Caco-2 (cell line): ENCODE results near the gene OPTN. TPM values are rescaled to one million over a fixed set of nuclear protein-coding genes. Genes with fewer than 3 reads are reported as not detected.

Experiments
- BruUV-seq: library from RNA; stranded (reverse); fragments of 400-500 nt; replicated peaks from 2 replicates; lab custom pipeline; 2021; lab: Mats Ljungman, UMichigan
- CTCF ChIA-PET: fragments of 300-600 bp; sonication (Branson Sonifier 250); formaldehyde crosslinking; loops from one replicate; lab custom pipeline; 2022; ENCODE audit warnings: antibody characterized with exemption; lab: Charles Lee
- POLR2A ChIA-PET: fragments of 300-600 bp; sonication (Branson Sonifier 250); formaldehyde crosslinking; loops from one replicate; lab custom pipeline; 2022; ENCODE audit warnings: antibody characterized with exemption; lab: Charles Lee
- DNase-seq, 2 experiments: peaks; one replicate each; pipeline versions ENCODE4 v3.0.0 to v3.0.0-alpha.2; 2020 to 2022
- H3K27me3 ChIP-seq: replicated peaks from 2 replicates; pipeline ENCODE4 v1.6.0; 2011; ENCODE audit warnings: low read length; ENCODE audit not compliant: control insufficient read depth, insufficient read depth
- H3K36me3 ChIP-seq: 2 replicates; pipeline ENCODE4 v1.5.1; 2011; ENCODE audit warnings: low read length; ENCODE audit not compliant: control insufficient read depth, insufficient read depth
- H3K4me1 ChIP-seq: fragments of 250-450 bp; sonication (Bioruptor Pico); 2 replicates; pipeline ENCODE4 v1.5.1; 2020; ENCODE audit warnings: mild to moderate bottlenecking
- H3K4me3 ChIP-seq: 2 replicates; pipeline ENCODE4 v1.5.1; 2011; ENCODE audit warnings: low read depth, mild to moderate bottlenecking, control low read depth, low read length
- H3K9me3 ChIP-seq: fragments of 250-450 bp; sonication (Bioruptor Pico); 2 replicates; pipeline ENCODE4 v1.5.1; 2020; ENCODE audit warnings: mild to moderate bottlenecking, moderate library complexity
- H3K27ac Mint-ChIP-seq: one replicate; pipeline ENCODE4 v1.8.0; 2022; ENCODE audit warnings: mixed read lengths; ENCODE audit not compliant: unreplicated experiment
- H3K27me3 Mint-ChIP-seq: one replicate; pipeline ENCODE4 v1.8.0; 2022; ENCODE audit warnings: mixed read lengths; ENCODE audit not compliant: insufficient read depth, unreplicated experiment
- H3K36me3 Mint-ChIP-seq: one replicate; pipeline ENCODE4 v1.8.0; 2022; ENCODE audit warnings: mild to moderate bottlenecking, mixed read lengths; ENCODE audit not compliant: insufficient read depth, unreplicated experiment
- H3K4me1 Mint-ChIP-seq: one replicate; pipeline ENCODE4 v1.8.0; 2022; ENCODE audit warnings: low read depth, mixed read lengths; ENCODE audit not compliant: unreplicated experiment
- H3K4me3 Mint-ChIP-seq: one replicate; pipeline ENCODE4 v1.8.0; 2022; ENCODE audit warnings: mild to moderate bottlenecking, moderate library complexity, mixed read lengths; ENCODE audit not compliant: unreplicated experiment
- H3K9me3 Mint-ChIP-seq: one replicate; pipeline ENCODE4 v1.8.0; 2022; ENCODE audit warnings: mixed read lengths; ENCODE audit not compliant: unreplicated experiment
- intact Hi-C: fragments of 100-400 bp; cut with micrococcal nuclease; formaldehyde crosslinking; loops from one replicate; pipeline ENCODE4 v1.10.0; 2022; ENCODE audit not compliant: unreplicated experiment
- total RNA-seq: library from RNA; stranded (reverse); gene quantifications from 2 replicates; pipeline ENCODE4 v1.2.3, GENCODE V29; 2022
- TF ChIP-seq, protein P1 (sequence below), 2 experiments: fragments of 200-600 bp in 1 of 2; IDR thresholded peaks; 1 replicate in 1 of 2; 2 replicates in 1 of 2; pipeline versions ENCODE4 v1.5.1 to v1.8.0; 2011 to 2022; ENCODE audit warnings: antibody characterized with exemption in 1 of 2, control low read depth in 1 of 2, inconsistent platforms in 1 of 2, low read depth in 1 of 2, low read length in 1 of 2, mild to moderate bottlenecking in 1 of 2, moderate library complexity in 1 of 2; ENCODE audit not compliant: insufficient read depth in 1 of 2, severe bottlenecking in 1 of 2, unreplicated experiment in 1 of 2

OPTN gene
- total RNA-seq, 1 experiment from 2014 or later = 59.6 TPM

DNA sequence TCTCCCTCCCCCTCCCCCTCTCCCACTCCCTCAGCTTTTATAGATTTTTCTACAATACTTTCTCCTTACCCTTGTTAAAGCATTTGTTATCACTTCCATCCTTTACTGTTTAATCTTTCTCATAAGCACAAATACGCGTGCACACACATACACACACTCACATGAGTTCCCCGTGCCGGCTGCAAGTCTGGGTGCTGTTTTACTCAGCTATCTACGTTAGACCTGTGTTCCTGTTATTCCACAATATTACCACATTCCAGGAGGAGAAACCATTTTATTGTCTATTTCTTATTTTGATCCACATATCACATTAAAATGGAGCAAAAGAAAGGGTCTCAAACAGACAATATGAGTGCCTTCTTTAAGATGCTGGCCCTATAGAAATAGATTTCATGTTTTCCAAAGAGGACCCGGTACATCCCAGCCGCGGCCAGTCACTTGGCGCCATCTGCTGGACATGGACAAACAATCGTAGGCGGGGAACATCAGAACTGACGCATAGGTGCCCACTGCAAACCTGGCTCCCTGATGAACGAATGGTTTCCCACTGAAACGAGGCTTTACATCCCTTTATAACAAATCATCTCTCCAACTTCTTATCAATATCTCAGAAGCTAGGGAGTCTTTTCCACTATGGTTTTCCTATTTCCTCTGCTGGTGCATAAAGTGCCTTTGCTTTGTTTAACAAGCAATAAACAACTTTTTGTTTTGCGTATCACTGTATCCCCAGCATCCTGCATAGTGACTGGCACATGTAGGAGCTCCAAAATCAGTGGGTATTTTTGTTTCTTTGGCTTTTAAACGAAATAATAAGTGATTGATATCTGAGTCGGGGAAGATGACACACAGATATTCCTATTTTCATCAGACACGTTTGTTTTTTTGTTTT is 25.2 kb upstream of the OPTN start:
- no peaks in the 10 kb centered on the region for H3K27me3 ChIP-seq
- ChIA-PET CTCF (interaction anchor here (0.6 to 2.2 kb wide), 5 partner anchors 173 to 1582 kb away, joined by 3 to 6 read pairs (median 4); no protein-coding TSS in a partner anchor), POLR2A (no interaction called here)
- H3K4me3 ChIP-seq = no peak overlapping the region
- Mint-ChIP-seq H3K9me3 (peaks cover 20% of the 10 kb centered on the region), H3K4me3 (no peak overlapping the region), H3K36me3 (no peaks in the 10 kb centered on the region), H3K4me1 (no peaks in the 10 kb centered on the region), H3K27ac (no peak overlapping the region), H3K27me3 (peaks cover 2% of the 10 kb centered on the region)
- H3K9me3 ChIP-seq = peaks cover 13% of the 10 kb centered on the region
- TF ChIP-seq, protein P1, sequence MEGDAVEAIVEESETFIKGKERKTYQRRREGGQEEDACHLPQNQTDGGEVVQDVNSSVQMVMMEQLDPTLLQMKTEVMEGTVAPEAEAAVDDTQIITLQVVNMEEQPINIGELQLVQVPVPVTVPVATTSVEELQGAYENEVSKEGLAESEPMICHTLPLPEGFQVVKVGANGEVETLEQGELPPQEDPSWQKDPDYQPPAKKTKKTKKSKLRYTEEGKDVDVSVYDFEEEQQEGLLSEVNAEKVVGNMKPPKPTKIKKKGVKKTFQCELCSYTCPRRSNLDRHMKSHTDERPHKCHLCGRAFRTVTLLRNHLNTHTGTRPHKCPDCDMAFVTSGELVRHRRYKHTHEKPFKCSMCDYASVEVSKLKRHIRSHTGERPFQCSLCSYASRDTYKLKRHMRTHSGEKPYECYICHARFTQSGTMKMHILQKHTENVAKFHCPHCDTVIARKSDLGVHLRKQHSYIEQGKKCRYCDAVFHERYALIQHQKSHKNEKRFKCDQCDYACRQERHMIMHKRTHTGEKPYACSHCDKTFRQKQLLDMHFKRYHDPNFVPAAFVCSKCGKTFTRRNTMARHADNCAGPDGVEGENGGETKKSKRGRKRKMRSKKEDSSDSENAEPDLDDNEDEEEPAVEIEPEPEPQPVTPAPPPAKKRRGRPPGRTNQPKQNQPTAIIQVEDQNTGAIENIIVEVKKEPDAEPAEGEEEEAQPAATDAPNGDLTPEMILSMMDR (IDR thresholded peaks at IDR 0.05; ENCODE audit: insufficient read depth in 1 of 2, low read depth in 1 of 2, low read length in 1 of 2, severe bottlenecking in 1 of 2, unreplicated experiment in 1 of 2) = peak; percentile 95 to 97
- no TSS peak for BruUV-seq
- H3K36me3 ChIP-seq = no peaks in the 10 kb centered on the region
- intact Hi-C loops = loop anchor here (1.0 to 2.0 kb wide), 5 partner anchors 173 to 810 kb away; no protein-coding TSS in a partner anchor
- H3K4me1 ChIP-seq = no peaks in the 10 kb centered on the region
- peak; percentile 74 to 87 for DNase-seq

DNA sequence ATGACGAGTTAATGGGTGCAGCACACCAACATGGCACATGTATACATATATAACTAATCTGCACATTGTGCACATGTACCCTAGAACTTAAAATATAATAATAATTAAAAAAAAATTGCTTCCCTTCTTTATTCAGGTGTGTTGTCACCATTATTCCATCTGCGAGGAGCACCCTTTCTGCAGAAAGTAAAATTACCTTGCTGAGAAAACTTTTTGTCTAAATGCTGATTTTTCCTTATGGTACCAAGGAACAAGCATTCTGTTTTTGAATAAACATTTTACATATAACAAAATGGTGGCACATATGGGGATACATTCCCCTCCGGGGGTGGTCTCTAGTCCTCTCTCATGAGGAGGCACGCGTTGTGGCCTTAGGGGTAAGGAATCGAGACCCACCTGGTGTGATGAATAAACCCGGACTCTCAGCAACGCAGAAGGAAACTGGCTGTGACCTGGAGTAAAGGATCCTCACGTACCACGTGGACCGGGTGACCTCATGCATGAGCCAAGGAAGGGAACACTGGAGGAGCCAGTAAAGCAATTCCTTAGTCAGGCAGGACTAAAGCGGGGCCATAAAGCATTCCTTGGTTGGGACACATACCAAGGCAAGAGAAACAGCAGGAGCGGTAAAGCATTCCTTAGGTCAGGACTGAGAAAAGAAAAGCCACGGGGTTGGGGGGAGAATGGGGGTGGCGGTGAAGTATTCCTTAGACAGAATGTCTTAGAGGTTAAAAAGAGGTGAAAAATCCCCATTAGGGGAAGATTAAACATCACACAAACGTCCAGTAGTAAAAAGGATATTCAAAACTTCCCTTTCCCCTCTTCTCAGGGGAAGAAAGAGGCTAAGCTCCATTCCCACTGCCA is 20.8 kb upstream of the OPTN start:
- Histone ChIP-seq H3K4me3 (no peak overlapping the region), H3K27me3 (no peaks in the 10 kb centered on the region), H3K36me3 (no peaks in the 10 kb centered on the region), H3K9me3 (peaks cover 25% of the 10 kb centered on the region), H3K4me1 (no peaks in the 10 kb centered on the region)
- no TSS peak for BruUV-seq
- intact Hi-C loops = no loop called here
- Mint-ChIP-seq H3K27me3 (peaks cover 2% of the 10 kb centered on the region), H3K27ac (no peak overlapping the region), H3K4me3 (no peak overlapping the region), H3K36me3 (no peaks in the 10 kb centered on the region), H3K4me1 (no peaks in the 10 kb centered on the region), H3K9me3 (peaks cover 35% of the 10 kb centered on the region)
- DNase-seq = no peak
- CTCF ChIA-PET = no interaction called here
- POLR2A ChIA-PET = no interaction called here
- TF ChIP-seq, protein P1 (IDR thresholded peaks at IDR 0.05; ENCODE audit: insufficient read depth in 1 of 2, low read depth in 1 of 2, low read length in 1 of 2, severe bottlenecking in 1 of 2, unreplicated experiment in 1 of 2) = no peak

DNA sequence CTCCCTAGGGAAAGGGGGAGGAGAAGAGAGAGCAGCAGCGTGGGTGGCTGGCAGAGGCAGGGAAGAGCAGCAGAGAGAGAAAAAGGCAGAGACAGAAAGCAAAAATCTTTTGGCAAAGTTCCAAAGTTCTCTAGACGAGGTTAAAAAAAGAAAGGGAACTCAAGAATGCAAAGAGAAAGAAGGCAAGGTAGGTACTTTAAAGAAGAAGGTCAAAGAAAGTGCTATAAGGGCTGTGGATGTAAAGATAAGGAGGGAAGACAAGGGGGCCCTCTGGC is 20.2 kb upstream of the OPTN start:
- ChIA-PET POLR2A (no interaction called here), CTCF (no interaction called here)
- Histone ChIP-seq H3K36me3 (no peaks in the 10 kb centered on the region), H3K9me3 (peaks cover 30% of the 10 kb centered on the region), H3K4me1 (no peaks in the 10 kb centered on the region), H3K4me3 (no peak overlapping the region), H3K27me3 (no peaks in the 10 kb centered on the region)
- H3K4me1 Mint-ChIP-seq = no peaks in the 10 kb centered on the region
- H3K27me3 Mint-ChIP-seq = peaks cover 2% of the 10 kb centered on the region
- peaks cover 41% of the 10 kb centered on the region for H3K9me3 Mint-ChIP-seq
- DNase-seq = no peak
- no peaks in the 10 kb centered on the region for H3K36me3 Mint-ChIP-seq
- H3K27ac Mint-ChIP-seq = no peak overlapping the region
- H3K4me3 Mint-ChIP-seq = no peak overlapping the region
- TF ChIP-seq, protein P1 (IDR thresholded peaks at IDR 0.05; ENCODE audit: insufficient read depth in 1 of 2, low read depth in 1 of 2, low read length in 1 of 2, severe bottlenecking in 1 of 2, unreplicated experiment in 1 of 2) = no peak
- intact Hi-C loops = no loop called here
- BruUV-seq = no TSS peak
